Measurements from ENCODE around the gene SLC6A13.
"Not testable (repeated sequence)": the region's sequence is repeated elsewhere in the genome, so short reads cannot be mapped to it uniquely, and the experiment has no call there.

The SLC6A13 gene

DNA sequence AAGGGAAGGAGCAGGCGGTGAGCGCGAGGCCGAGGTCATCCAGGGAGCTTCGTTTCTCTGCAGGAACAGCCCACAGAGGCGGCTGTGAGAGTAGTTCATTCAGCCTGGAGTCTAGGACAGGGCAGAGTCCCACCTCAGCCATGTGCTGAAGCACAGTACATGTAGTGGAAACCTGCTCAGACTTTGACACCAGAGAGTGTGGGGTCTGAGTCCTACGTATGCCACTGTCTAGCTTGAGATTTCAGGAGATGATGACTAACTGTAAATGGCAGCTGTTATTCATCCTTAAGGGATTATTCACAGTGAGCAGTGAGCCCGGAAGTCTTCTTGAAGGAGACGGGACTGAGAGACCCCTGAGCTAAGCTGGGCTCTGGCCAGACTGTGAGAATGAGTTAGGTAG is 938 bp upstream of the SLC6A13 start:
- no peak for DNase-seq

DNA sequence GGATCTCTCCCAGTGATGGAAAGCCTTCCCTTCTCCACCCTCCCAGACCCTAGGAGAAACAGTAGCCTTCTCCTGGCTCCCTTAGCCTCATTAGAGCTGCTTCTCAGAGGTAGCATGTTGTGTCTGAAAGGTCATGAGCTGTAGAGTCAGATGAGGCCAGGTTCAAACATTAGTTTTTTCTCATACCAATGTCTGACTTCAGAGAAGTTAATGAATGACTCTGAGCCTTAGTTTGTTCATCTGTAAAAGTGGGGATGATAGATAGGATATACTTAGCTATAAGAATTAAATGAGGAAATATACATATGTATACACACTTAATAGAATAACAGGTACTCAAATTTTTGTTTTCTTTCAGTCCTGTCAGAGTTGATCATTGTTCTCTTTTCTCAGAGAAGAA is 523 bp downstream of the SLC6A13 start:
- DNase-seq: no peak

DNA sequence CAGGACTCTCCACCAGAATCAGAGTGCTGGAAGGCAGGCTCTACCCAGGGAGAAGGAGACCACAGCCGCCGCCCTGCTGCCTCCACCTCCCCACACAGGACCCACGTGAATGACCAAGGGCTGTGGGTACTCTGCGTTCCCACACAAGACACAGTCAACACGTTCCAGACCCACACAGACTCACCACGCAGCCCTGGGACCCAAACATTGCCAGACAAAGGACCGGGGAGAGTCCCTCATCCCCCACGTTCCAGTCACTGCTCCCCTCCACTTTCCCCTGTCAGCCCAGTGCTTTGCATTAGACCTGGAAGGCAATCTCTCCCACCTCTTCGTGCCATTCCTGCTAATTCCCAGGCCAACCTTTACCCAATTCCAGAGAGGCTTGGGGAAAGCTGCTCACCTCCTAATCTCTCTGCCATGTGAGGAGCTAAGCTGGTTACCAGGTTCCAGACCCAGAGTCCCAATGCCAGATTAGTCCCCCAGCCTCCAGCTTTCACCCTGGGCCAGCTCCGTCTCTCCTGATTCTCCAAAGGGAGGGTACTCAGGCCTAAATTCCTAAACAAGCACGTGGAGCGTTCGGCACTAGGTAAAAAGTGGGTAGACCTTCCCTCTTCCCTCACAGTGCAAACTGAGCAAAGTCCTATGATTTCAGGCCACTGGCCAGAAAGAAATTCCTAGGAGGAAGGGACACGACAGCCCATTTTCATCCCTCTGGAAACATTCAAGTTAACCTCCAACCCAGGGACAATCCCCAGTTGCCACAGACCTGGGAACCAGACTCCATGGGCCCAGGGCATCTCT is 4.9 kb downstream of the SLC6A13 start:
- DNase-seq: no peak

DNA sequence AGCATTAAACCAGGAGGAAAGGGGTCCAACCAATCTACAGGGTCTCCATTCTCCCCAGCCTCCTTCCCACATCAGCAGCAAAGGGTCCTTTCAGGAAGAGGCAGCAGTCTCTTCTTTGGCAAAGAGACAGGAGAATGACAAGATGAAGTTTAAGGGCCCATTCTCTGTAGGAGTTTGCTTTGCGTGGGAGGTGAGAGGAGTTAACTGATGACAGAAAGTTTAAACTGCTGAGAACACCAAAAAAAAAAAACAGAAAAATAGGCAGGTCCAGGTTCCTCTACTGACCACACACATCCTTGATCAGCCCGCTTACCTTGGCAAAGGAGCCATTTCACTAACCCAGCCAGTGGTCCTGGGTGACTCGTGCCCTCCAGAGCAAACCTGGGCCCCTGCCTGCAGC is 5.7 kb downstream of the SLC6A13 start:
- no peak for DNase-seq

DNA sequence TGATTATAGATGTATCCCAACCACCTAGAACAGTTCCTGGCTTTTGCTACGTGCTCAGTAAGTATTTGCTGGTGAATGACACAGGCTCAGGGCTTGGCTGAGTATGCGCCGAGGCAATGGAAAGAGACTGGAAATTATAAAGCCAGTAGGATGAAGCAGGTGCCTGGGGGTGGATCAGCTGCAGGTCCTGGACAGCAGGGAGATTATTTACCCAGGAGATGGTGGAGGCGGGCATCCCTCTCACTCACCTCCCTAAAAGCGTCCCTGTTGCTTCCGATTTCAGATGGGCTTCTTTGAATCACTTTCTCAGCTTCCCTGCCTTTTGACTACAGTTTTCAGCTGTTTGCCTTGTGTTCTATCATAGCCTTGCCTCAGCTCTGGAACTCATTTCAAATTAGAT is 6.4 kb downstream of the SLC6A13 start:
- no peak for DNase-seq

DNA sequence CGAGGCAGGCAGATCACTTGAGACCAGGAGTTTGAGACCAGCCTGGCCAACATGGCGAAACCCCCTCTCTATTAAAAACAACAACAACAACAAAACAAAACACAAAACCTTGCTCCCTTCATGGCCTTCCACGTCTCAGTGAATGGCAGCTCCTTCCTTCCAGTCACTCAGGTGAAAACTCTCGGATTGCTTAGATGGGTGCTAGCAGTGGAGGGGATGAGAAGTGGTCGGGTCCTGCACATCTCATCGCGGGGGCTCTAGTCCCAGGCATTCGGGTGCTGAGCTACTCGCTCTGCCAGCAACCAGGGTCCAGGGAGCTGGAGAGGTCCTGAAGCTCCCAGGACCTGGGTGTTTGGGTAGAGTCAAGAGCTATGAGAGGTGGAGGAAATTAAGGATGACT is 7.7 kb downstream of the SLC6A13 start:
- DNase-seq: no peak

DNA sequence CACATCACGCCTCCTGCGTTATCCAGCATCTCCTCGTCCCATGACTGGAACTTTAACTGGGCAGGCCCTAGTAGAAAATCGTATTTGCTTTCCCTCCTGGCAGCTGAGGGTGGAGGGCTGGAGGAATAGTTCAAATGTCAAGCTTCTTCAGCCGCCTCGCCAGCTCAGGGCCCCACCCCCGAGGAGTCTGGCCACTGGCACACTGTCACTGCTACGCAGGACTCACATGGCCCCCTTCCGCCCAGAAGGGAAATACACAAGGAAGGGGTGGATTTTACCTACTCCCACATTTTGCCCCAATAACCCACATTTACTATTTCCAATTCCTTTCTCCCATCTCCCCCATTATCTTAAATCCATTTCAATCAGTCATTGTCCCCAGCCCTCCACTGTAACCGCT is 8.6 kb downstream of the SLC6A13 start:
- no peak for DNase-seq

DNA sequence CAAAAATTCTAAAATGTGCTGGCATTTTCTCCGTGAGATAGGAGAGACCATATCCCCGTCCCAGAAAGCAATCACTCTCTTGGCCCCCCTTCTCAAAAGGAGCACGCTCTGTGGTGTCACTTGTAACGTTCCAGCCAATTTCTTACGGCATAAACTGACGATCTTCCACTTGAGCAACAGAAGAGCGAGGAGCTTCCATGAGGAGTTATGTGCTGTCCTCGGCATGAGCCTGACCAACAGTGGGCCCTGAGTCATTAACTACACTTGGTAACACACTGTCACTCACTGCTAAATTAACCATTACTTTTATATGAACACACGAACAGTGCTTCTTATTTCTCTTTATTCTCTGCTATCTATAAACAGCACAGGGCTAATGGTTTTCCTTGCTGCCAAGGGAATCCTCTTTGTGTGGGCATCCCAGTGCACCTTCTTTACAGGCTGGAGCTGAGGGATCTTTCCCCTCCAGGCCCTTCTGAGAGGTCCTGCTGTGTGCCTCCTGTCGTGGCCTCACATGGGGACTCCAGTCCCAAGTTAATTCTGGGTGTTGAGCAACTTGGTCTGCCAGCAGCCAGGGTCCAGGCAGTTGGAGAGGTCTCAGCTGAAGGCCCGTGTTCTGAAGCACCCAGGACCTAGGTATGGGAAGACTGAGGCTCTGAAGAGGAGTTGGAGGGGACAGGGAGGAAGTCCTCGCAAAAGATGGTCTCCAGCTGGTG is 9.4 kb downstream of the SLC6A13 start:
- DNase-seq: no peak

DNA sequence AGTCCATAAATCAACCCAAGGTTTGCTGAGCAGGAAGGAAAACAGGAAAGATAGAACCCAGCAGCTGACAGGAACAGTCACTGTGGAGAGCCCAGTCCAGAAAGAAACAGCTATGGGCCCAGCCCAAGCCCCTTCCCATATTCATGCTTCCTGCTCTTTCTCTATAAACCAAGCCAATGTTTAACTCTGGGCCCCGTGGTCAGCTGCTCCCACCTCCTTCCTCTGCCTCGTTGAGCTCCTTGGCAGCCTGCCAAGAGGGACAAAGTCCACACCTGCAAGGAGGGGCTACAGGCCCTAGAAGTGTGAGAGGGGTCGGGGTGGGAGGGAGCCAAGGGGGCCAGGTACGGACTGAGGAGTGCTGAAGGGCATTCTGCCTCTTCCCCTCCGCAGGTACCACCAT is 10.0 kb downstream of the SLC6A13 start:
- no peak for DNase-seq

DNA sequence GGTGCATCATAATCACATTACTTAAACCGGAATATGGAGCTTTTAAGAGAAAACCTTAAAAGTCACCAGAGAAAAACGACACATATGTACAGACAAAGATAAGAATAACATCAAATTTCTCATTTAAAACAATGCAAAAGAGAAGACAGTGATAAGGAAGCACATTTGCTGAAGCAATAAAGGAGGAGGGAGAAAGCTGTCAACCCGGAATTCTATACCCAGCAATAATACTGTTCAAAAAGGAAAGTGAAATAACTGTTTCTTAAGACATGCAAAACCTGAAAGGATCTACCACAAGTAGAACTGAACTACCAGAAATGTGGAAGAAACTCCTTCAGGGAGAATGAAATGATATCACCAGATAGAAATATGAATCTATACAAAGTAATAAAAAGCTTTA is 15.4 kb downstream of the SLC6A13 start:
- no peak for DNase-seq

DNA sequence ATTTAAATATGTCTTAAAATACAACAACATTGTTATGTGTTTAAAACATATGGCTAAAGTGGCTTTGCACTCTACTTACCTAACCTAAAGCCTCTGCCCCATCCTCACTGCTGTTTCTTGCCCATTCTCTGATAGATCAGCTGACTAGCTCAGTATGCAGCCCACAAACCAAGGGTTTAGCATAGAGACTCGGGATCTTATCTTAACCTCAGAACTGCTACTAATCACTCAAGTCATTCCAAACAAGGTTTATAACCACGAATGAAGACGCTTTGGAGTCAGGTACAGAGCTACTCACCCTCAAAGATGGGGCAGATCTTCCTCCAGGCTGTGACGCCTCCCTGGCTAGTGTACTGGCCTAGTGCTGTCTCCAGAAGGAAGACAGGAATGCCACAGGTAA is 19.3 kb downstream of the SLC6A13 start:
- DNase-seq: peak; percentile 18

DNA sequence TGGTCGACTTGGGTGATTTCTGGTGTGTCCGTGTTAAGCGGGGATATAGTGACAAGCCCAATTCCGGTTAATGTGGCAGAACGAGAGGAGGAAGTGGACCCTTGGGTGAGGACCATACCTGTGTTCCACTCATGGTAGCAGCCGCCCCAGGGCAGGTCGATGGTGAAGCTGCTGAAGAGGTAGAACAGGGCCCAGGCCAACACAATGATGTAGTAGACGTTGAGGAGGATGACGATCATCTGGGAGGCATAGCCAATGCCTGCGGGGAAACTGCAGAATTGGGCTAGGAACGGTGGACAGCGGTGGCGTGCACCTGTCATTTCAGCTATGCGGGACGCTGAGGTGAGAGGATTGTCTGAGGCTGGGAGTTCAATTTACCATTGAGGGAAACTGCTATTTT is 20.1 kb downstream of the SLC6A13 start:
- DNase-seq: peak; percentile 8

DNA sequence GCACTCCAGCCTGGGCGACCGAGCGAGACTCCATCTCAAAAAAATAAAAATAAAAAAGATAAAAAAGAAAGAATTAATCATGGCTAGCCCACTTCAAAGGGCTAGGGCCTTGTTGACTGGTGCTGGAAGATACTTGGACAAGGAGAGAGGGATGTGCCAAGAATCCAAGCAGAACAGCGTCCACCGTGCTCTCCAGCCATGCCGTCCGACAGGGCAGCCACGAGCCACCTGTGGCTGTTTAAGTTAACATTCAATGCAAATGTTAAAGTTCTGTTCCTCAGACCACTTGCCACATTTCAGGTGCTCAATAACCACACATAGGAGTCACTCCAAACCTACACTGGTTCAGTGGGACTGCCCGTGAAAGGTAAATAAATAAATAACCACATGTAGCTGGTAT is 21.4 kb downstream of the SLC6A13 start:
- DNase-seq: peak; percentile 9

DNA sequence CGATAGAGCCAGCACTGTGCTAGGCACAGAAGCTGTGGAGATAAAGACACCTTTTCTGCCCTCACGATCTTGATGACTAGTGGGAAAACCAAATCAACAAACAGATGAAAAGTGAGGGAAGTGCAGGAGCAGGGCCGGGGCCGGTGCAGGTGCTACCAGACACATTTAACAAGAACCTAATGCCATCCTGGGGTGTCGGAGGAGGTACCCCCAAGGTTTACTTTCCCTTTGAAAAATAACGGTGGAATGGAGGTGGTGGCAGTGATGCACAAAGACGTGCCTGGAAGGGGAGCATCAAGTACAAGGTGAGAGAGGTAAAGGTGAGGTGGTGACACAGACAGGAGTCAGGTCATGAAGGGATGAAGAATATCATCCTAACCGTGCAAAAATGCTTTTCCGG is 22.1 kb downstream of the SLC6A13 start:
- DNase-seq: peak; percentile 8

DNA sequence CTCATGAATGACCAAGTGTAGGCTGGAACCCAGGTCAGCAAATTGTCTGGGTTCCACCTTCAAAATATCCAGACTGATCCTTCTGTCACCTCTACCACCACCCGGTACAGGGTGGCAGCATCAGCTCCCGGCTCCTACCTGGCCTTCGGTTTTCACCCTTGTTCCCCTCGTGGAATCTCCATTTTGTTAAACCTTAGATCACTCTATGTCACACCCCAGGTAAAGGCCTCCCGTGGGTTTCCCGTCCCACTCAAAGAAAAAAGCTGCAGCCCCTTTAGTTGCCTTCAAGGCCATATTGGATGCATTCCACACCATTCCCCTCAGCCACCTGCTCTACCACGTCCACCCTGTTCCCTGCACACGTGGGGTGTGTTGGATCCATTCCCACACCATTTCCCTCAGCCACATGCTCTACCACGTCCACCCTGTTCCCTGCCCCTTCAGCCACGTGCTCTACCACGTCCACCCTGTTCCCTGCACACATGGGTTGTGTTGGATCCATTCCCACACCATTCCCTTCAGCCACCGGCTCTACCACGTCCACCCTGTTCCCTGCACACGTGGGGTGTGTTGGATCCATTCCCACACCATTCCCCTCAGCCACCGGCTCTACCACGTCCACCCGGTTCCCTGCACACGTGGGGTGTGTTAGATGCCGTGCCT is 23.8 kb downstream of the SLC6A13 start:
- peak; percentile 2 for DNase-seq

DNA sequence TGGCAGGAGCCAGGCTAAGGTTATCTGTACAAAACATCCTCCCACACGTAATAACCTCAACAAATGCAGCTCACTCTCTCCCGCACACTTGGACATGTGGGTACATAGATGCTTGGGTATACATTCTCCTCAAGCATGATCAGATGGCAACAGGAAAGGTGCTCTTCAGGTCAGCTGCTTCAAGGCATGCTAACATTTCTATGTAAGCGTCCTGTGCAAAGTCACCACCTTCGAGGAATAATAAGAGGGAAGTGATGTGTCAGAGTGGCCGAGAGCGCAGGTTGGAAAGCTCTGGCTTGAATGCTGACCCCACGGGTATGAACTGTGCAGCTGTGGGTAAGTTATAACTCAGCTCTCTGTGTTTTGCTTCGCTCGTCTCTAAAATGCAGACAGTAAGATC is 24.5 kb downstream of the SLC6A13 start:
- peak; percentile 8 for DNase-seq

DNA sequence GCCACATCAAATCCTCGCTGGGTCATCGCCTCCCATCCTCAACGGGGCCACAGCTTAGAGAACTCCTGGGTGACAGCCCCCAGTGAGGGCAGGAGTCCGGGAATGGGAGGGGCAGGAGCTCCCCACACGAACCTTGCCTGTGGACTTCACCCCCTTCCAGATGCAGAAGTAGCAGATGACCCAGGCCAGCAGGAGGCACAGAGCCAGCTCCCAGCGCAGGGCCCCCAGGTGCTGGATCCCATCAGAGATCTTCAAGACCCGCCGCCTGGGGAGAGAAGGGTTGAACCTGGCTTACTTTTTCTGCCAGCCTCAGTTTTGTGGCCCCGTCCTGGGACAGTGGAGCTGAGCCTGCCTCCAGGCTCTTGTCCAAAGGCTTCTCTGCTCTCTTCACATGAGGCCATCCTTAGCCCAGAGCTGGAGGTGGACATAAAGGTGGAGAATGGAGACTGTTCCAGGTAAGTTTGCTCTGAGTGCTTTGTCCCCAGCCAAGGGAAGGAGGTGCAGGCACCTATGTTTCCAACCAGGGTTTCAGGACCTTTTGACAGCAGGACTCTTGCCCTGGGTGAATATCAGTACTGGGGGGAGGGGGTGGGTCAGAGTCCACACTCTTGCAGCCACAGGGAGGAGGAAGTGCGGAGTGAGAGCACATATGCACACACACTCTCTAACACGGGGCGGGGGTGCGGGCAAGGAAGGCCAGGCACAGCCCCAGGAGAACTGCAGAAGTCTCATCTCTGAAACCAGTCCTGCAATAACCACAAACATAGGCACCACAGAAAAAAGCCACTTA is 25.4 kb downstream of the SLC6A13 start:
- peak; percentile 1 for DNase-seq

DNA sequence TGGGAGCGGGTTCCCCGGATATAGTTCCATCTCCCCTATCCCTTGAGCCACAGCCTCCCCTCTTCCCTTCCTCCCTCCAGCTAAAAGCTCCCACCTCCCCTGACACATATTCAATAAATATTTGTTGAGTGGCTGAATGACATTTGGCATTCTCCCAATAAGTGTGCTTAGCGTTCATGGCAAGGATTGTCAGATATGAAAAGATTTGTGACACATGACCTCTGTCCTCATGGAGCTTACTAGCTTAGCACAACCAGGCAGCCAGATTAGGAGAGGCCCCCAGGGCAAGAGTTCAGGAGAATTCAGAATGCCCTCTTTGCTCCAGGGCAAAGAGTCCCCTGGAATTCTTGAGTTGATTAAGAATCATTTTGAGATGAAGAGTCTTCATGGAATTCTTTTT is 26.2 kb downstream of the SLC6A13 start:
- no peak for DNase-seq

DNA sequence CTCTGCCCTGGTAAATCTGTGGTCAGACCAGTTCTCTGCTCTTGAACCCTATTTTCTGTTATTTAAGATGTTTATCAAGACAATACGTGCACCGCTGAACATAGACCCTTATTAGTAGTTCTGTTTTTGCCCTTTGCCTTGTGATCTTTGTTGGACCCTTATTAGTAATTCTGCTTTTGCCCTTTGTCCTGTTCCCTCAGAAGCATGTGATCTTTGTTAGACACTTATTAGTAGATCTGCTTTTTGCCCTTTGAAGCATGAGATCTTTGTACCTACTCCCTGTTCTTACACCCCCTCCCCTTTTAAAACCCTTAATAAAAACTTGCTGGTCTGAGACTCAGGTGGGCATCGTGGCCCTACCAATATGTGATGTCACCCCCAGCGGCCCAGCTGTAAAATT is 26.7 kb downstream of the SLC6A13 start:
- not testable (repeated sequence) for DNase-seq

DNA sequence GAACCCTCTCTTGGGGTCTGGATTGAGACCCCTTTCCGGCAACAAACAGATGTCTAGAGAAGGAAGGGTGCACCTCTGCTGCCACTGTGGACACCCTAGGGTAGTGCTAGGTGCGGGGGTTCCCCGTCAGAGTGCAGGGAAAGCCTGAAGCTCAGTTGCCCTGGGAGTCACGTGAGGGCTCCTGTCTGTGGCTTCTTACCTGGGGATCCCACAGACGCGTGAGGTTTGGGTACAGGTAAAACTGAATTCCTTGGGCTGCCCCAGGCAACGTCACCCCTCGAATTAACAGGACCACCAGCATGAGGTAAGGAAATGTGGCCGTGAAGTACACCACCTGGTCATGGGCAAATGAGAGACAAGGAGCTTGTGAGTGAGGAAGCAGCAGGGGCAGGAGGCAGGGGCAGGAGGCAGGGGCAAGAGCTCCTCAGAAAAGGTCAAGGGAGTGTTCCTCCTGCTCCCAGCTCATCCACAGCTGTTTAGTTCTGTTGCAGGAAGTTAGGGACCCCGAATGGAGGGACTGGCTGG is 27.7 kb downstream of the SLC6A13 start:
- peak; percentile 7 for DNase-seq

DNA sequence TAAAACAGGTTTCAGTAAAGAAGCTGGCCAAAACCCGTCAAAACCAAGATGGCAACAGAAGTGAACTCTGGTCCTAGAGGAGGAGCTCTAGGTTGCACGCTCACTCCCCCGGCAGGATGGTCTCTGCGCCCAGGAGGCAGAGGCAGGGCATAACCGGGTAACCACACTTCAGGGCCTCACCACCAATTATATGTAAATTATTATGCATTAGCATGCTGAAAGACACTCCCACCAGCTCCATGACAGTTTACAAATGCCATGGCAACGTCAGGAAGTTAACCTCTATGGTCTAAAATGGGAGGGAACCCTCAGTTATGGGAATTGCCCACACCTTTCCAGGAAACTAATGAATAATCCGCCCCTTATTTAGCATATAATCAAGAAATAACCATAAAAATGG is 28.6 kb downstream of the SLC6A13 start:
- peak; percentile 6 for DNase-seq

DNA sequence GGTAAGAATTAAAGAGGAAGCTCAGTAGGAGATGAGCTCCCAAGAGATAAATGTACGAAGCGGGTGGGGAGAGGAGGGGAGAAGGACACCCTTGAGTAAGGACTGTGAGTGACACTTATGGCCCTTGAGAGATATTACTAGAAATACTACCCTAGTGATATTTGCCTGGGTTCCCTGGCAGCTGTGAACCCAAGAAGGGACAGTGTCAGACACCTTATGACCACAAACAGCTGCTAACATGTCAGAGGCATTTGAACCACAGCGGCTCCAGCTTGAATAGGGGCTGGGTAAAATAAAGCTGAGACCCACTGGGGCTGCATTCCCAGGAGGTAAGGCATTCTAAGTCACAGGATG is 29.0 kb downstream of the SLC6A13 start:
- DNase-seq: peak; percentile 4
